SK-N-SH (cell line): ENCODE data around the gene CDHR2. TPM values are rescaled to one million over a fixed set of nuclear protein-coding genes. Genes with fewer than 3 reads are reported as not detected.

ENCODE experiments used
- CTCF ChIA-PET: fragments of 300-600, 350-600 bp; formaldehyde crosslinking; extraction: SDS; loops from one replicate; lab custom pipeline; 2021; lab: Yijun Ruan, JAX
- POLR2A ChIA-PET: fragments of 350-600 bp; sonication (Branson Sonifier 250); formaldehyde crosslinking; extraction: SDS; loops from one replicate; lab custom pipeline; 2020; ENCODE audit warnings: antibody characterized with exemption, inconsistent platforms; lab: Yijun Ruan, JAX
- DNase-seq: peaks from one replicate; pipeline ENCODE4 v3.0.0; 2012
- H2AFZ ChIP-seq: fragments of 200-600 bp; sonication (generic); 2 replicates; pipeline ENCODE4 v1.8.1; 2016; ENCODE audit warnings: antibody characterized with exemption, mild to moderate bottlenecking, low read depth
- H3F3A ChIP-seq: fragments of 200-600 bp; sonication (generic); replicated peaks from 2 replicates; pipeline ENCODE3; 2016; ENCODE audit warnings: antibody characterized with exemption, mild to moderate bottlenecking; ENCODE audit not compliant: insufficient read depth
- H3K27ac ChIP-seq, 2 experiments: fragments of 200-500 bp in 1 of 2; fragments of 200-600 bp in 1 of 2; sonication (Bioruptor generic) in 1 of 2; sonication (generic), shearing (Covaris generic) in 1 of 2; 2 replicates each; pipeline versions ENCODE4 v1.5.1 to v1.6.1; 2014 to 2016; ENCODE audit warnings: low read depth in 2 of 2, inconsistent platforms in 1 of 2, low read length in 1 of 2, mild to moderate bottlenecking in 1 of 2, mixed read lengths in 1 of 2
- H3K27me3 ChIP-seq: fragments of 200-600 bp; sonication (generic), shearing (Covaris generic); 2 replicates; pipeline ENCODE4 v1.6.1; 2016; ENCODE audit warnings: mixed run types; ENCODE audit not compliant: insufficient read depth
- H3K36me3 ChIP-seq, 2 experiments: fragments of 200-500 bp in 1 of 2; fragments of 200-600 bp in 1 of 2; sonication (Bioruptor generic) in 1 of 2; sonication (generic) in 1 of 2; replicated peaks in 1 of 2; 2 replicates each; pipeline versions ENCODE3 to v1.5.1; 2014 to 2016; ENCODE audit warnings: low read length in 1 of 2, mild to moderate bottlenecking in 1 of 2; ENCODE audit not compliant: insufficient read depth in 2 of 2, control insufficient read depth in 1 of 2
- H3K4me1 ChIP-seq, 2 experiments: fragments of 200-500 bp in 1 of 2; fragments of 200-600 bp in 1 of 2; sonication (Bioruptor generic) in 1 of 2; sonication (generic), shearing (Covaris generic) in 1 of 2; 2 replicates each; pipeline versions ENCODE4 v1.5.1 to v1.6.1; 2014 to 2016; ENCODE audit warnings: low read depth in 1 of 2, low read length in 1 of 2, mixed run types in 1 of 2; ENCODE audit not compliant: insufficient read depth in 2 of 2, control insufficient read depth in 1 of 2
- H3K4me2 ChIP-seq: fragments of 200-600 bp; sonication (generic), shearing (Covaris generic); 2 replicates; pipeline ENCODE4 v1.6.1; 2017; ENCODE audit warnings: mixed run types
- H3K4me3 ChIP-seq, 2 experiments: fragments of 200-500 bp in 1 of 2; fragments of 200-600 bp in 1 of 2; sonication (Bioruptor generic) in 1 of 2; sonication (generic), shearing (Covaris generic) in 1 of 2; 2 replicates each; pipeline versions ENCODE4 v1.5.1 to v1.8.1; 2014 to 2016; ENCODE audit warnings: low read depth in 2 of 2, inconsistent platforms in 1 of 2, low read length in 1 of 2, mild to moderate bottlenecking in 1 of 2, mixed read lengths in 1 of 2, moderate library complexity in 1 of 2
- H3K79me2 ChIP-seq: fragments of 200-600 bp; sonication (generic); 2 replicates; pipeline ENCODE4 v1.8.1; 2017; ENCODE audit warnings: mild to moderate bottlenecking; ENCODE audit not compliant: insufficient read depth
- H3K9ac ChIP-seq: fragments of 200-600 bp; sonication (generic); 2 replicates; pipeline ENCODE4 v1.6.1; 2017; ENCODE audit warnings: mixed run types
- H3K9me2 ChIP-seq: fragments of 200-600 bp; sonication (generic); 2 replicates; pipeline ENCODE4 v1.6.1; 2017; ENCODE audit warnings: mixed run types
- H3K9me3 ChIP-seq: fragments of 200-600 bp; sonication (generic); 2 replicates; pipeline ENCODE4 v1.6.1; 2017; ENCODE audit warnings: mixed run types, mild to moderate bottlenecking, moderate library complexity
- H4K20me1 ChIP-seq: fragments of 200-600 bp; sonication (generic); 2 replicates; pipeline ENCODE4 v1.6.1; 2017; ENCODE audit warnings: mild to moderate bottlenecking, mixed run types; ENCODE audit not compliant: insufficient read depth
- CHD2 ChIP-seq: fragments of 150-350 bp; IDR thresholded peaks from 2 replicates; pipeline ENCODE4 v1.6.1; 2018; ENCODE audit warnings: low read length; ENCODE audit not compliant: partially characterized antibody
- CTCF ChIP-seq: fragments of 200-600 bp; sonication (generic); IDR thresholded peaks from 2 replicates; pipeline ENCODE4 v1.6.1; 2017; ENCODE audit warnings: antibody characterized with exemption, mild to moderate bottlenecking, moderate library complexity
- ELF1 ChIP-seq: IDR thresholded peaks from 2 replicates; pipeline ENCODE4 v1.4.0; 2012
- FOSL2 ChIP-seq: IDR thresholded peaks from 2 replicates; pipeline ENCODE4 v1.4.0; 2012; ENCODE audit warnings: low read depth, mild to moderate bottlenecking, moderate library complexity, borderline replicate concordance
- FOXJ3 ChIP-seq: sonication (generic); formaldehyde crosslinking; IDR thresholded peaks from 2 replicates; pipeline ENCODE4 v1.5.1; 2020; ENCODE audit warnings: mild to moderate bottlenecking, missing genetic modification reagents
- GABPA ChIP-seq: IDR thresholded peaks from 2 replicates; pipeline ENCODE4 v1.4.0; 2012; ENCODE audit warnings: low read depth, mild to moderate bottlenecking
- GATA2 ChIP-seq: sonication (generic); formaldehyde crosslinking; IDR thresholded peaks from 2 replicates; pipeline ENCODE4 v1.5.0; 2020; ENCODE audit warnings: mild to moderate bottlenecking, missing genetic modification reagents
- JUND ChIP-seq: IDR thresholded peaks from 2 replicates; pipeline ENCODE4 v1.4.0; 2012
- MEF2A ChIP-seq: IDR thresholded peaks from 2 replicates; pipeline ENCODE4 v1.4.0; 2012; ENCODE audit warnings: low read depth, borderline replicate concordance
- NFIC ChIP-seq: IDR thresholded peaks from 2 replicates; pipeline ENCODE4 v1.4.0; 2012; ENCODE audit warnings: borderline replicate concordance
- NRF1 ChIP-seq: IDR thresholded peaks from 2 replicates; pipeline ENCODE4 v1.6.1; 2012; ENCODE audit warnings: low read depth, mild to moderate bottlenecking, low read length
- POLR2AphosphoS5 ChIP-seq: IDR thresholded peaks from 2 replicates; pipeline ENCODE4 v1.6.1; 2012; ENCODE audit warnings: low read depth, low read length
- RAD21 ChIP-seq: IDR thresholded peaks from 2 replicates; pipeline ENCODE4 v1.6.1; 2012; ENCODE audit warnings: mild to moderate bottlenecking, low read length
- RFX5 ChIP-seq: IDR thresholded peaks from 2 replicates; pipeline ENCODE4 v1.6.1; 2012; ENCODE audit warnings: mild to moderate bottlenecking, improper control_type of control experiment, low read length
- RXRA ChIP-seq: IDR thresholded peaks from 2 replicates; pipeline ENCODE4 v1.4.0; 2012; ENCODE audit warnings: low read depth, mild to moderate bottlenecking, borderline replicate concordance
- SIN3A ChIP-seq: IDR thresholded peaks from 2 replicates; pipeline ENCODE4 v1.6.1; 2012; ENCODE audit warnings: low read depth, mild to moderate bottlenecking, low read length, moderate library complexity, borderline replicate concordance
- SMC3 ChIP-seq: IDR thresholded peaks from 2 replicates; pipeline ENCODE4 v1.6.1; 2012; ENCODE audit warnings: low read depth, low read length, improper control_type of control experiment
- ZBTB33 ChIP-seq: IDR thresholded peaks from 2 replicates; pipeline ENCODE4 v1.4.0; 2012; ENCODE audit warnings: low read depth, borderline replicate concordance
- WGBS: methylation state at CpG from one replicate; pipeline ENCODE4 v1.1.6; 2017; ENCODE audit warnings: low lambda C conversion rate; 5-methylcytosine and 5-hydroxymethylcytosine counted together
- polyA plus RNA-seq, 3 experiments: library from polyadenylated mRNA; depleted of rRNA; stranded (reverse); fragments of >200 nt; gene quantifications; 2 replicates each; pipeline ENCODE4 v1.2.3, GENCODE V29; 2012
- TF ChIP-seq, protein P1 (sequence below): IDR thresholded peaks from 2 replicates; pipeline ENCODE4; 2012
- TF ChIP-seq, protein P2 (sequence below): fragments of 150-350 bp; IDR thresholded peaks from 2 replicates; pipeline ENCODE4 v1.6.1; 2017; ENCODE audit warnings: antibody characterized with exemption, low read length, low read depth, borderline replicate concordance
- TF ChIP-seq, protein P3 (sequence below): IDR thresholded peaks from 2 replicates; pipeline ENCODE4 v1.6.1; 2012; ENCODE audit warnings: mild to moderate bottlenecking, low read depth, low read length, moderate library complexity

The CDHR2 gene
- polyA plus RNA-seq, 1 of the 3 experiments (the other 2 are of a cell fraction) = not detected

- no peak for TF ChIP-seq POLR2AphosphoS5
- TF ChIP-seq, all 33 proteins: peak for 0
Measured at GRCh38 chr5:176524987-176525386, 24.2 kb upstream of the CDHR2 start (continued).

- Histone ChIP-seq H3K27me3 (no peaks in the 10 kb centered on the region), H3F3A (peaks cover 3% of the 10 kb centered on the region), H4K20me1 (no peaks in the 10 kb centered on the region), H3K27ac (no peak overlapping the region), H3K4me1 (peaks cover 0 to 5% of the 10 kb centered on the region in 2 experiments; a peak in 1 of 4 replicates), H3K4me2 (no peak overlapping the region), H3K4me3 (no peak overlapping the region), H3K9ac (no peak overlapping the region), H3K36me3 (peaks cover 0 to 34% of the 10 kb centered on the region in 2 experiments), H3K9me3 (no peaks in the 10 kb centered on the region), H3K9me2 (no peaks in the 10 kb centered on the region), H3K79me2 (no peaks in the 10 kb centered on the region), H2AFZ (no peak overlapping the region)
- ChIA-PET CTCF (interaction anchor here (0.6 to 1.1 kb wide), 2 partner anchors 78 to 234 kb away, joined by 3 read pairs; no protein-coding TSS in a partner anchor), POLR2A (no interaction called here)
- no peak for DNase-seq
- WGBS = over 99% methylated on average over 9 of the region's 9 CpGs
- no peak for TF ChIP-seq SIN3A
- no peak for TF ChIP-seq RXRA
- TF ChIP-seq ELF1 = no peak
- TF ChIP-seq SMC3 = no peak
- no peak for TF ChIP-seq FOXJ3 (CRISPR knock-in tag)
- TF ChIP-seq RFX5 = no peak
- no peak for TF ChIP-seq GATA2 (CRISPR knock-in tag)
- no peak for TF ChIP-seq FOSL2
- TF ChIP-seq, protein P1, sequence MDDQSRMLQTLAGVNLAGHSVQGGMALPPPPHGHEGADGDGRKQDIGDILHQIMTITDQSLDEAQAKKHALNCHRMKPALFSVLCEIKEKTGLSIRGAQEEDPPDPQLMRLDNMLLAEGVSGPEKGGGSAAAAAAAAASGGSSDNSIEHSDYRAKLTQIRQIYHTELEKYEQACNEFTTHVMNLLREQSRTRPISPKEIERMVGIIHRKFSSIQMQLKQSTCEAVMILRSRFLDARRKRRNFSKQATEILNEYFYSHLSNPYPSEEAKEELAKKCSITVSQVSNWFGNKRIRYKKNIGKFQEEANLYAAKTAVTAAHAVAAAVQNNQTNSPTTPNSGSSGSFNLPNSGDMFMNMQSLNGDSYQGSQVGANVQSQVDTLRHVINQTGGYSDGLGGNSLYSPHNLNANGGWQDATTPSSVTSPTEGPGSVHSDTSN = no peak
- no peak for TF ChIP-seq NFIC
- TF ChIP-seq RAD21 = no peak
- TF ChIP-seq JUND = no peak
- TF ChIP-seq CTCF = no peak
- no peak for TF ChIP-seq CHD2
- no peak for TF ChIP-seq ZBTB33
- TF ChIP-seq MEF2A = no peak
- TF ChIP-seq, protein P2, sequence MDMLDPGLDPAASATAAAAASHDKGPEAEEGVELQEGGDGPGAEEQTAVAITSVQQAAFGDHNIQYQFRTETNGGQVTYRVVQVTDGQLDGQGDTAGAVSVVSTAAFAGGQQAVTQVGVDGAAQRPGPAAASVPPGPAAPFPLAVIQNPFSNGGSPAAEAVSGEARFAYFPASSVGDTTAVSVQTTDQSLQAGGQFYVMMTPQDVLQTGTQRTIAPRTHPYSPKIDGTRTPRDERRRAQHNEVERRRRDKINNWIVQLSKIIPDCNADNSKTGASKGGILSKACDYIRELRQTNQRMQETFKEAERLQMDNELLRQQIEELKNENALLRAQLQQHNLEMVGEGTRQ = no peak
- no peak for TF ChIP-seq GABPA
- TF ChIP-seq NRF1 = no peak
- TF ChIP-seq, protein P3, sequence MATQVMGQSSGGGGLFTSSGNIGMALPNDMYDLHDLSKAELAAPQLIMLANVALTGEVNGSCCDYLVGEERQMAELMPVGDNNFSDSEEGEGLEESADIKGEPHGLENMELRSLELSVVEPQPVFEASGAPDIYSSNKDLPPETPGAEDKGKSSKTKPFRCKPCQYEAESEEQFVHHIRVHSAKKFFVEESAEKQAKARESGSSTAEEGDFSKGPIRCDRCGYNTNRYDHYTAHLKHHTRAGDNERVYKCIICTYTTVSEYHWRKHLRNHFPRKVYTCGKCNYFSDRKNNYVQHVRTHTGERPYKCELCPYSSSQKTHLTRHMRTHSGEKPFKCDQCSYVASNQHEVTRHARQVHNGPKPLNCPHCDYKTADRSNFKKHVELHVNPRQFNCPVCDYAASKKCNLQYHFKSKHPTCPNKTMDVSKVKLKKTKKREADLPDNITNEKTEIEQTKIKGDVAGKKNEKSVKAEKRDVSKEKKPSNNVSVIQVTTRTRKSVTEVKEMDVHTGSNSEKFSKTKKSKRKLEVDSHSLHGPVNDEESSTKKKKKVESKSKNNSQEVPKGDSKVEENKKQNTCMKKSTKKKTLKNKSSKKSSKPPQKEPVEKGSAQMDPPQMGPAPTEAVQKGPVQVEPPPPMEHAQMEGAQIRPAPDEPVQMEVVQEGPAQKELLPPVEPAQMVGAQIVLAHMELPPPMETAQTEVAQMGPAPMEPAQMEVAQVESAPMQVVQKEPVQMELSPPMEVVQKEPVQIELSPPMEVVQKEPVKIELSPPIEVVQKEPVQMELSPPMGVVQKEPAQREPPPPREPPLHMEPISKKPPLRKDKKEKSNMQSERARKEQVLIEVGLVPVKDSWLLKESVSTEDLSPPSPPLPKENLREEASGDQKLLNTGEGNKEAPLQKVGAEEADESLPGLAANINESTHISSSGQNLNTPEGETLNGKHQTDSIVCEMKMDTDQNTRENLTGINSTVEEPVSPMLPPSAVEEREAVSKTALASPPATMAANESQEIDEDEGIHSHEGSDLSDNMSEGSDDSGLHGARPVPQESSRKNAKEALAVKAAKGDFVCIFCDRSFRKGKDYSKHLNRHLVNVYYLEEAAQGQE = no peak
Measured at GRCh38 chr5:176525677-176526076, 23.5 kb upstream of the CDHR2 start.
